A549 (cell line): ENCODE results near the gene TCF12.

Experiments used
- BHLHE40 ChIP-seq: IDR thresholded peaks from 2 replicates; pipeline ENCODE4 v1.6.1; 2012; ENCODE audit warnings: low read depth, low read length, inconsistent platforms
- CEBPB ChIP-seq, 2 experiments: fragments of >200 bp in 1 of 2; sonication (Bioruptor Twin) in 1 of 2; formaldehyde crosslinking in 1 of 2; IDR thresholded peaks; 2 replicates each; pipeline ENCODE4 v1.6.1; 2012 to 2016
- CHD4 ChIP-seq: fragments of 200-600 bp; sonication (generic); IDR thresholded peaks from 2 replicates; pipeline ENCODE4 v1.6.1; 2016; ENCODE audit warnings: antibody characterized with exemption, mild to moderate bottlenecking, borderline replicate concordance
- CTCF ChIP-seq: fragments of >200 bp; sonication (Bioruptor Twin); formaldehyde crosslinking; IDR thresholded peaks from 3 replicates; pipeline ENCODE4 v1.5.1; 2016
- EHMT2 ChIP-seq: fragments of 200-600 bp; sonication (generic); IDR thresholded peaks from 2 replicates; pipeline ENCODE4 v1.6.1; 2016; ENCODE audit warnings: antibody characterized with exemption, low read depth, mild to moderate bottlenecking, moderate library complexity
- ELK1 ChIP-seq: fragments of 150-350 bp; IDR thresholded peaks from 2 replicates; pipeline ENCODE4 v1.6.1; 2014; ENCODE audit warnings: low read depth, mild to moderate bottlenecking, low read length
- EP300 ChIP-seq, 2 experiments: fragments of >200 bp; sonication (Bioruptor Twin); formaldehyde crosslinking; IDR thresholded peaks; 2 replicates in 1 of 2; 3 replicates in 1 of 2; pipeline ENCODE4 v1.6.1; 2016 to 2017
- MAX ChIP-seq: IDR thresholded peaks from 2 replicates; pipeline ENCODE4 v1.6.1; 2012
- NR3C1 ChIP-seq: fragments of >200 bp; sonication (Bioruptor Twin); formaldehyde crosslinking; IDR thresholded peaks from 3 replicates; pipeline ENCODE4 v1.6.1; 2017
- POLR2A ChIP-seq: IDR thresholded peaks from 2 replicates; pipeline ENCODE4 v1.6.1; 2012; ENCODE audit warnings: mild to moderate bottlenecking, low read length
- RAD21 ChIP-seq, 2 experiments: fragments of >200 bp in 1 of 2; sonication (Bioruptor Twin) in 1 of 2; formaldehyde crosslinking in 1 of 2; IDR thresholded peaks in 1 of 2; conservative IDR thresholded peaks in 1 of 2; 2 replicates in 1 of 2; 3 replicates in 1 of 2; pipeline ENCODE4 v1.6.1; 2012 to 2018; ENCODE audit warnings: inconsistent platforms in 1 of 2
- SMC3 ChIP-seq: fragments of >200 bp; sonication (Bioruptor Twin); formaldehyde crosslinking; IDR thresholded peaks from 3 replicates; pipeline ENCODE4 v1.6.1; 2018; ENCODE audit warnings: inconsistent platforms

- TF ChIP-seq BHLHE40 (no peak), NR3C1 (no peak), ELK1 (no peak), RAD21 (conservative IDR thresholded peaks at IDR 0.05 in 1 of 2, IDR thresholded peaks at IDR 0.05 in 1 of 2) (no peak), POLR2A (no peak), CTCF (no peak), SMC3 (no peak), MAX (no peak), EP300 (IDR thresholded peaks at IDR 0.05) (no peak), CHD4 (no peak), CEBPB (IDR thresholded peaks at IDR 0.05) (no peak), EHMT2 (no peak)
These were observed 113.2 kb downstream of the TCF12 start for GRCh38 chr15:57031605-57032004.
